HEK293 (cell line): ENCODE results near the gene JPH3.
A peak's percentile ranks its signal among the peaks of the same experiment; 100 is the strongest.

Experiments used
- CTCF ChIA-PET: fragments of 350-600 bp; formaldehyde crosslinking; extraction: SDS; loops from one replicate; lab custom pipeline; 2021; ENCODE audit warnings: antibody characterized with exemption; lab: Yijun Ruan, JAX
- POLR2A ChIA-PET: fragments of 300-600 bp; formaldehyde crosslinking; extraction: SDS; loops from one replicate; lab custom pipeline; 2020; ENCODE audit warnings: antibody characterized with exemption, inconsistent platforms; lab: Yijun Ruan, JAX
- H3K27ac ChIP-seq: fragments of 200-500 bp; sonication (Bioruptor generic); 2 replicates; pipeline ENCODE4 v1.5.1; 2014; ENCODE audit warnings: low read depth, low read length, control low read depth, inconsistent platforms; ENCODE audit errors: extremely low read depth
- H3K36me3 ChIP-seq, 2 experiments: fragments of 200-500 bp in 1 of 2; sonication (Bioruptor generic) in 1 of 2; 1 replicate in 1 of 2; 2 replicates in 1 of 2; pipeline ENCODE4 v1.5.1; 2014 to 2017; ENCODE audit warnings: inconsistent platforms in 2 of 2, low read length in 2 of 2; ENCODE audit not compliant: control insufficient read depth in 2 of 2, insufficient read depth in 1 of 2
- H3K4me1 ChIP-seq: fragments of 200-500 bp; sonication (Bioruptor generic); 2 replicates; pipeline ENCODE4 v1.5.1; 2014; ENCODE audit warnings: mild to moderate bottlenecking, low read length, inconsistent platforms; ENCODE audit not compliant: control insufficient read depth, insufficient read depth
- H3K4me3 ChIP-seq: 2 replicates; pipeline ENCODE4 v1.5.1; 2011; ENCODE audit warnings: low read depth, mild to moderate bottlenecking, control low read depth, low read length, moderate library complexity
- H3K9me3 ChIP-seq: fragments of 200-500 bp; sonication (Bioruptor generic); 2 replicates; pipeline ENCODE4 v1.5.1; 2014; ENCODE audit warnings: low read depth, low read length, inconsistent platforms; ENCODE audit not compliant: control insufficient read depth, insufficient read depth
- KLF1 ChIP-seq: fragments of 450-650 bp; formaldehyde crosslinking; IDR thresholded peaks from 2 replicates; pipeline ENCODE4 v1.5.1; 2016; ENCODE audit warnings: missing biosample characterization, missing genetic modification characterization
- OSR2 ChIP-seq: fragments of 450-650 bp; formaldehyde crosslinking; IDR thresholded peaks from 2 replicates; pipeline ENCODE4 v1.5.1; 2016; ENCODE audit warnings: missing biosample characterization, missing genetic modification characterization
- SP3 ChIP-seq: fragments of 450-650 bp; formaldehyde crosslinking; IDR thresholded peaks from 2 replicates; pipeline ENCODE4 v1.5.1; 2016; ENCODE audit warnings: missing biosample characterization, missing genetic modification characterization
- YY2 ChIP-seq: fragments of 450-650 bp; formaldehyde crosslinking; IDR thresholded peaks from 2 replicates; pipeline ENCODE4 v1.5.1; 2016; ENCODE audit warnings: missing biosample characterization, missing genetic modification characterization
- ZIC2 ChIP-seq: fragments of 450-650 bp; formaldehyde crosslinking; IDR thresholded peaks from 2 replicates; pipeline ENCODE4 v1.5.1; 2016; ENCODE audit warnings: missing biosample characterization, missing genetic modification characterization
- ZNF140 ChIP-seq: fragments of 450-650 bp; formaldehyde crosslinking; IDR thresholded peaks from 2 replicates; pipeline ENCODE4 v1.5.1; 2016; ENCODE audit warnings: missing biosample characterization, missing genetic modification characterization
- ZNF239 ChIP-seq: fragments of 450-650 bp; formaldehyde crosslinking; IDR thresholded peaks from 2 replicates; pipeline ENCODE4 v1.5.1; 2016; ENCODE audit warnings: missing biosample characterization, missing genetic modification characterization
- ZNF311 ChIP-seq: fragments of 450-650 bp; formaldehyde crosslinking; IDR thresholded peaks from 2 replicates; pipeline ENCODE4 v1.5.1; 2017; ENCODE audit warnings: missing biosample characterization, missing genetic modification characterization, borderline replicate concordance
- ZNF324 ChIP-seq: fragments of 450-650 bp; formaldehyde crosslinking; IDR thresholded peaks from 2 replicates; pipeline ENCODE4 v1.5.1; 2016; ENCODE audit warnings: missing biosample characterization, missing genetic modification characterization
- ZNF473 ChIP-seq: fragments of 450-650 bp; formaldehyde crosslinking; IDR thresholded peaks from 2 replicates; pipeline ENCODE4 v1.5.1; 2017; ENCODE audit warnings: missing biosample characterization, missing genetic modification characterization
- ZNF600 ChIP-seq: fragments of 450-650 bp; formaldehyde crosslinking; IDR thresholded peaks from 2 replicates; pipeline ENCODE4 v1.5.1; 2016; ENCODE audit warnings: missing biosample characterization, missing genetic modification characterization
- ZNF707 ChIP-seq: fragments of 450-650 bp; formaldehyde crosslinking; IDR thresholded peaks from 2 replicates; pipeline ENCODE4 v1.5.1; 2016; ENCODE audit warnings: missing biosample characterization, missing genetic modification characterization
- ZNF792 ChIP-seq: fragments of 450-650 bp; formaldehyde crosslinking; IDR thresholded peaks from 2 replicates; pipeline ENCODE4 v1.5.1; 2016; ENCODE audit warnings: missing biosample characterization, missing genetic modification characterization
- ZNF837 ChIP-seq: fragments of 450-650 bp; formaldehyde crosslinking; IDR thresholded peaks from 2 replicates; pipeline ENCODE4 v1.5.1; 2016; ENCODE audit warnings: missing biosample characterization, missing genetic modification characterization
- TF ChIP-seq, protein P1 (sequence below): fragments of 450-650 bp; formaldehyde crosslinking; IDR thresholded peaks from 2 replicates; pipeline ENCODE4 v1.5.1; 2016; ENCODE audit warnings: missing biosample characterization, missing genetic modification characterization
- TF ChIP-seq, protein P2 (sequence below): fragments of 450-650 bp; formaldehyde crosslinking; conservative IDR thresholded peaks from 2 replicates; pipeline ENCODE4 v1.5.1; 2016; ENCODE audit warnings: low read depth, missing biosample characterization, missing genetic modification characterization

The JPH3 gene

DNA sequence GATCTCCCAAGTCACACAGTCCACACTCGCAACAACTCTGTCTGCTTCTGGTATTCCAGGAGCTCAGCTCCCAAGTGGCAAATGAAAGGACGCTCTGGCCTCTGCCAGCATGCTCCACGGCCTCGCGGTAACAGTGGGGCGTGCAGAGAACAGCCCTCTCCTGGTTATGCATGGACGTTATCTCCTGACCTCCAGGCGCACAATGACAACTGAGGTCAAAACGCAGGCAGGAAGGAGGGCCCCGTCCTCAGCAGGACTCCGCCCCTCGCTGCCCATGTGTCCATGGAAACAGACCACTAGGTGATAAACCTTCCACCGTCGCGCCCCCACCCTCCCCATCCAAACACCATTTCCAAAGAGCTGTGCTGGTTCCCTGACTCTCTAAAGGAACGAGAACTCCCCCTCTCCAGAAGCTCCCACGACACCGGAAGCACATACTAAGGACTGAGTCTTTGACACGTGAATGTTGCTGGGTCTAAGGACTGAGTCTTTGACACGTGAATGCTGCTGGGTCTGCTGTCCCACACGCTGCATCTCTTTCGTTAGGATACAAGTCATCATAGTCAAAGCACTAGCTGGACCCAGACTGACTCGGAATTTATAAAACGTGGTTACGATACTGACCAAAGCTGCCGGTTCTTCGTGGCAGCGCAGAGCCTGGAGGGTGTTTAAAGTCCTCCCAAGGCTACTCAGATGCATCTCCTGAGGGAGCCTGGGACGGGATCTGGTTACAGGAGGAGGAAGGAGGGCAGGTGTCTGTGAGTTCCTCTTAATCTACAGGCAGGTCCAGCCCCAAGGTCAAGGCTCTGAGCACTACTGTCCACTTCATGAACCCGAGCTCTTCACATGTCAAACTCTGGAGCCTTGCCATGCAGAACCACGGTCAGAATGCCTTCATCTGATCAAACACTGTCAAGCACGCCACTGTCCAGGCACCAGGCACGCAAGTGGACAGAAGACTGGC, 119.6 kb downstream of the JPH3 start:
- TF ChIP-seq ZNF140 (tag by site-specific recombination), result no peak
- 0 out of 2 replicates have a peak, but pooled peaks have one; percentile 46 for TF ChIP-seq KLF1 (tag by site-specific recombination)
- no peak for TF ChIP-seq ZNF707 (tag by site-specific recombination)
- no peak for TF ChIP-seq ZNF324
- TF ChIP-seq ZNF792 (tag by site-specific recombination), result no peak
- TF ChIP-seq, protein P1, sequence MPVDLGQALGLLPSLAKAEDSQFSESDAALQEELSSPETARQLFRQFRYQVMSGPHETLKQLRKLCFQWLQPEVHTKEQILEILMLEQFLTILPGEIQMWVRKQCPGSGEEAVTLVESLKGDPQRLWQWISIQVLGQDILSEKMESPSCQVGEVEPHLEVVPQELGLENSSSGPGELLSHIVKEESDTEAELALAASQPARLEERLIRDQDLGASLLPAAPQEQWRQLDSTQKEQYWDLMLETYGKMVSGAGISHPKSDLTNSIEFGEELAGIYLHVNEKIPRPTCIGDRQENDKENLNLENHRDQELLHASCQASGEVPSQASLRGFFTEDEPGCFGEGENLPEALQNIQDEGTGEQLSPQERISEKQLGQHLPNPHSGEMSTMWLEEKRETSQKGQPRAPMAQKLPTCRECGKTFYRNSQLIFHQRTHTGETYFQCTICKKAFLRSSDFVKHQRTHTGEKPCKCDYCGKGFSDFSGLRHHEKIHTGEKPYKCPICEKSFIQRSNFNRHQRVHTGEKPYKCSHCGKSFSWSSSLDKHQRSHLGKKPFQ (tag by site-specific recombination), result no peak
- ChIA-PET CTCF (interaction anchor here (0.6 to 0.7 kb wide), 2 partner anchors 258 to 838 kb away, joined by 3 read pairs; no protein-coding TSS in a partner anchor), POLR2A (interaction anchor here (1.3 kb wide), 1 partner anchor 57 kb away, joined by 3 read pairs; no protein-coding TSS in a partner anchor)
- peaks cover 0 to 43% of the 10 kb centered on the region in 2 experiments; a peak in 2 of 3 replicates for H3K36me3 ChIP-seq
- no peak overlapping the region for H3K27ac ChIP-seq
- peaks cover 4% of the 10 kb centered on the region for H3K4me1 ChIP-seq
- no peaks in the 10 kb centered on the region for H3K9me3 ChIP-seq
- no peak overlapping the region for H3K4me3 ChIP-seq

DNA sequence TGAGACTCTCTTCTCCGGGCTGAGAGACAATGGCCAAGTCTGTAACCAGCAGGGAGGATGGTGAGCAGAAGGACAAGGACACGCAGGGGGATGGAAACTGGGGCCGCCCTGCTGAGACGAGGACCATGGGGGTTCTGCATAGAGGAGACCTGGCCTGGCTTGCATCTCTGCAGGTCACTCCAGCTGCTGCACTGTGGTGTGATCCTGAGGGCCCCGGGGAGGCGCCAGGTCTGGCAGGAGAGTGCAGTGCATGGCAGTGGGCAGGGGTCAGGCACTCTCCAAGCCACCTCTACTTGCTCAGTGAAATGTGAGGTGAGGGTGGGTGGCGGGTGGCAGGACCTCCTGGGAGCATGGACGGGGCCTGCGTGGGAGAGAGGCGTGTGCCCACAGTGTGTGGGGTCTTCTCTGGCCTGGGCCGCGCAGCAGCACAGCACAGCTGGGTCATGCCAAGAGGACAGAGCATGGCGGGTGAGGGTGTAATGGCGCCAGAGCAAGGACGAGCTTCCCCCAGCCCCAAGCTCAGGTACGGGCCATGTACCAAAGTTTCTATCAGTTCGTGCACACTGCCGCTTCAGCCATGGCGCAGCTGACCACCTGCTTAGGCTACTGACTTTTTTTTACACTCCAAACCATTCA, 120.4 kb downstream of the JPH3 start:
- H3K4me1 ChIP-seq, result peaks cover 4% of the 10 kb centered on the region
- CTCF ChIA-PET, result interaction anchor here (1.0 kb wide), 1 partner anchor 20 kb away, joined by 5 read pairs; no protein-coding TSS in a partner anchor
- no peak for TF ChIP-seq ZNF311 (tag by site-specific recombination)
- TF ChIP-seq OSR2 (tag by site-specific recombination), result no peak
- TF ChIP-seq ZNF473 (tag by site-specific recombination), result no peak
- TF ChIP-seq ZIC2 (tag by site-specific recombination), result peak; percentile 70
- TF ChIP-seq ZNF837 (tag by site-specific recombination), result no peak
- no peak for TF ChIP-seq SP3 (tag by site-specific recombination)
- 0 out of 2 replicates have a peak, but pooled peaks have one; percentile 14 for TF ChIP-seq YY2 (tag by site-specific recombination)
- TF ChIP-seq, protein P2, sequence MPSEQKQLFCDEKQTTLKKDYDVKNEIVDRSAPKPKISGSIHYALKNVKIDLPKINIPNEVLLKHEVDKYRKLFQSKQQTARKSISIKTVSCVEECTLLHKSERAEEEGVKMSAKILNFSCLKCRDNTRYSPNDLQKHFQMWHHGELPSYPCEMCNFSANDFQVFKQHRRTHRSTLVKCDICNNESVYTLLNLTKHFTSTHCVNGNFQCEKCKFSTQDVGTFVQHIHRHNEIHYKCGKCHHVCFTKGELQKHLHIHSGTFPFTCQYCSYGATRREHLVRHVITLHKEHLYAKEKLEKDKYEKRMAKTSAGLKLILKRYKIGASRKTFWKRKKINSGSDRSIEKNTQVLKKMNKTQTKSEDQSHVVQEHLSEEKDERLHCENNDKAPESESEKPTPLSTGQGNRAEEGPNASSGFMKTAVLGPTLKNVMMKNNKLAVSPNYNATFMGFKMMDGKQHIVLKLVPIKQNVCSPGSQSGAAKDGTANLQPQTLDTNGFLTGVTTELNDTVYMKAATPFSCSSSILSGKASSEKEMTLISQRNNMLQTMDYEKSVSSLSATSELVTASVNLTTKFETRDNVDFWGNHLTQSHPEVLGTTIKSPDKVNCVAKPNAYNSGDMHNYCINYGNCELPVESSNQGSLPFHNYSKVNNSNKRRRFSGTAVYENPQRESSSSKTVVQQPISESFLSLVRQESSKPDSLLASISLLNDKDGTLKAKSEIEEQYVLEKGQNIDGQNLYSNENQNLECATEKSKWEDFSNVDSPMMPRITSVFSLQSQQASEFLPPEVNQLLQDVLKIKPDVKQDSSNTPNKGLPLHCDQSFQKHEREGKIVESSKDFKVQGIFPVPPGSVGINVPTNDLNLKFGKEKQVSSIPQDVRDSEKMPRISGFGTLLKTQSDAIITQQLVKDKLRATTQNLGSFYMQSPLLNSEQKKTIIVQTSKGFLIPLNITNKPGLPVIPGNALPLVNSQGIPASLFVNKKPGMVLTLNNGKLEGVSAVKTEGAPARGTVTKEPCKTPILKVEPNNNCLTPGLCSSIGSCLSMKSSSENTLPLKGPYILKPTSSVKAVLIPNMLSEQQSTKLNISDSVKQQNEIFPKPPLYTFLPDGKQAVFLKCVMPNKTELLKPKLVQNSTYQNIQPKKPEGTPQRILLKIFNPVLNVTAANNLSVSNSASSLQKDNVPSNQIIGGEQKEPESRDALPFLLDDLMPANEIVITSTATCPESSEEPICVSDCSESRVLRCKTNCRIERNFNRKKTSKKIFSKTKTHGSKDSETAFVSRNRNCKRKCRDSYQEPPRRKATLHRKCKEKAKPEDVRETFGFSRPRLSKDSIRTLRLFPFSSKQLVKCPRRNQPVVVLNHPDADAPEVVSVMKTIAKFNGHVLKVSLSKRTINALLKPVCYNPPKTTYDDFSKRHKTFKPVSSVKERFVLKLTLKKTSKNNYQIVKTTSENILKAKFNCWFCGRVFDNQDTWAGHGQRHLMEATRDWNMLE (tag by site-specific recombination), result no peak
- TF ChIP-seq ZNF239 (tag by site-specific recombination), result no peak
- TF ChIP-seq ZNF600 (tag by site-specific recombination), result no peak
- TF ChIP-seq, all 188 proteins: peak for 2
- POLR2A ChIA-PET, result interaction anchor here (1.1 to 1.3 kb wide), 2 partner anchors 43 to 56 kb away, joined by 3 to 4 read pairs; partner anchors contain the start of gene KLHDC4
- Histone ChIP-seq H3K27ac (no peak overlapping the region), H3K9me3 (no peaks in the 10 kb centered on the region), H3K4me3 (no peak overlapping the region), H3K36me3 (peaks cover 0 to 45% of the 10 kb centered on the region in 2 experiments; a peak in 2 of 3 replicates)
